Endometrial microvascular endothelial cells (primary cell): ENCODE data around the gene DNAJC6. TPM values are rescaled to one million over a fixed set of nuclear protein-coding genes. Genes with fewer than 3 reads are reported as not detected.

ENCODE experiments used
- in situ Hi-C: cut with HindIII; loops from 2 replicates; pipeline ENCODE4 v1.10.0; 2017; ENCODE audit warnings: low sequenced_read_pairs, low pct_unique_long_range_greater_than_20kb; ENCODE audit errors: inconsistent ontology term
- total RNA-seq: library from RNA; depleted of rRNA; stranded (reverse); fragments of >200 nt; gene quantifications from one replicate; pipeline ENCODE4 v1.2.3, GENCODE V29; 2015; ENCODE audit errors: inconsistent ontology term

Gene DNAJC6
- total RNA-seq, 1 donor from 2014 or later: 3.1 TPM

- in situ Hi-C loops: no loop called here
Observed at GRCh38 chr1:65420590-65421350, 111.4 kb downstream of the DNAJC6 start, which contains the start of the genes LEPR and LEPROT. LEPR (plus strand) TSS chr1:65420668; CDS start chr1:65565566, 144,898 bp downstream. LEPROT (plus strand) TSS chr1:65420668; CDS start chr1:65420725, 57 bp downstream.

GRCh38 chr1:65421351-65422025 is 112.1 kb downstream of the DNAJC6 start:
- in situ Hi-C loops: no loop called here

- in situ Hi-C loops: no loop called here
Observed at GRCh38 chr1:65422241-65423203, 113.2 kb downstream of the DNAJC6 start.

- in situ Hi-C loops: no loop called here
Observed at GRCh38 chr1:65423884-65424572, 114.7 kb downstream of the DNAJC6 start.

GRCh38 chr1:65424573-65424889 is 115.2 kb downstream of the DNAJC6 start:
- in situ Hi-C loops: no loop called here

- in situ Hi-C loops: no loop called here
Observed at GRCh38 chr1:65425006-65425405, 115.7 kb downstream of the DNAJC6 start.

- in situ Hi-C loops: no loop called here
Observed at GRCh38 chr1:65425697-65426096, 116.4 kb downstream of the DNAJC6 start.

GRCh38 chr1:65429078-65429477 is 119.7 kb downstream of the DNAJC6 start:
- in situ Hi-C loops: no loop called here

- in situ Hi-C loops: no loop called here
Observed at GRCh38 chr1:65429806-65430205, 120.5 kb downstream of the DNAJC6 start.

- in situ Hi-C loops: no loop called here
Observed at GRCh38 chr1:65431111-65431705, 121.9 kb downstream of the DNAJC6 start.

- in situ Hi-C loops: no loop called here
Observed at GRCh38 chr1:65432918-65433317, 123.6 kb downstream of the DNAJC6 start.

GRCh38 chr1:65434255-65434654 is 124.9 kb downstream of the DNAJC6 start:
- in situ Hi-C loops: no loop called here

GRCh38 chr1:65434760-65435159 is 125.4 kb downstream of the DNAJC6 start:
- in situ Hi-C loops: no loop called here

GRCh38 chr1:65435987-65436386 is 126.6 kb downstream of the DNAJC6 start:
- in situ Hi-C loops: no loop called here

- in situ Hi-C loops: no loop called here
Observed at GRCh38 chr1:65437616-65438015, 128.3 kb downstream of the DNAJC6 start.

GRCh38 chr1:65440322-65440900 is 131.1 kb downstream of the DNAJC6 start:
- in situ Hi-C loops: no loop called here

- in situ Hi-C loops: no loop called here
Observed at GRCh38 chr1:65440915-65441314, 131.6 kb downstream of the DNAJC6 start.

- in situ Hi-C loops: no loop called here
Observed at GRCh38 chr1:65441464-65441863, 132.1 kb downstream of the DNAJC6 start.
